HG03520 (cell line): ENCODE measurements around the gene SH3RF1.
A peak's percentile ranks its signal among the peaks of the same experiment; 100 is the strongest.

Experiments
- ATAC-seq: cut with Tn5 transposase; IDR thresholded peaks from one replicate; pipeline ENCODE4 v1.9.1; 2021; ENCODE audit warnings: mild to moderate bottlenecking, moderate library complexity; ENCODE audit not compliant: unreplicated experiment

The SH3RF1 gene

DNA sequence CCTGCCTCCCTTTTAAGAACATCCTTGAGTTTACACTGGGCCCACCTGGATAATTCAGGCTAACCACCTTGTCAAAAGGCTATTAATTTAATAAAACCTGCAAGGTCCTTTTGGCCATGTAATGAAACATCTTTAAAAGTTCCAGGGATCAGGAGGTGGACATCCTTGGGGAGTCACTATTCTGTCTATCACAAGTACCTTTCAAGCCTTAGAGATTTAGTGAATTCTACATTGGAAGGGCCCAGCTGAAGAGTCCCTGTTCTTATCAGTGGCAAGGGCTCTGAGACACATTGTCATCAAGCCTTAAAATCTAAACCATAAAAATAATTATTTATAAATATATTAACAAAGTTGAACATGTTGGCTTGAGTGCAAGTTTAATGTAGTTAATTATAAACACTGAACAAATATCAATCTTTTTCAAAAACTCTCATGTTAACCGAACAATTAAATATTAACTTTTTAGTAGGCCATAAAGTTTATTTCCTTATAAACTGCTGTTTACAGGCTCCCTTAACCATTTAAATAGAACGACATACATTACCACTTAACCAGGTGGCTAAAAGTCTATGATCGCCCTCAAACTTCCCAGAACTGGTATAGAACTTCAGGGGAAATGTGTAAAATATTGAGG, 156.3 kb downstream of the SH3RF1 start:
- no peak for ATAC-seq

DNA sequence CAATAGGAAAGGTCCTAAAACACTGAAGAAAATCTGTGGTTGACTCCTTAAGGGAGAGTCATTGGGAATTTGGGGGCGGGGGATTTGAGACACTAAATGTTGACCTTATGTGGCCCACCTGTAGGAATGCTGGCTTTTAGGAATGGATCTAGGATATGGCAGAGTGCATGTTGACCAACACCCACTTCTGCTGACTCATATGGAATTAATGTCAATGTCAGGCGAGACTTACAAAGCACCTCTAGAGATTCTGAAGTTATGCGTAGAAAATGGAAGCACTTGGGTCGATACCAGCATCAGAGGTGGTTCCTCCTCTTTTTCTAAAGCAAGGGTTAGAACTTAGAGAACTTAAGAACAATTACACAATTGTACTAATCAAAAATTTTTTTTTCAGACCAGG, 160.1 kb downstream of the SH3RF1 start:
- no peak for ATAC-seq

DNA sequence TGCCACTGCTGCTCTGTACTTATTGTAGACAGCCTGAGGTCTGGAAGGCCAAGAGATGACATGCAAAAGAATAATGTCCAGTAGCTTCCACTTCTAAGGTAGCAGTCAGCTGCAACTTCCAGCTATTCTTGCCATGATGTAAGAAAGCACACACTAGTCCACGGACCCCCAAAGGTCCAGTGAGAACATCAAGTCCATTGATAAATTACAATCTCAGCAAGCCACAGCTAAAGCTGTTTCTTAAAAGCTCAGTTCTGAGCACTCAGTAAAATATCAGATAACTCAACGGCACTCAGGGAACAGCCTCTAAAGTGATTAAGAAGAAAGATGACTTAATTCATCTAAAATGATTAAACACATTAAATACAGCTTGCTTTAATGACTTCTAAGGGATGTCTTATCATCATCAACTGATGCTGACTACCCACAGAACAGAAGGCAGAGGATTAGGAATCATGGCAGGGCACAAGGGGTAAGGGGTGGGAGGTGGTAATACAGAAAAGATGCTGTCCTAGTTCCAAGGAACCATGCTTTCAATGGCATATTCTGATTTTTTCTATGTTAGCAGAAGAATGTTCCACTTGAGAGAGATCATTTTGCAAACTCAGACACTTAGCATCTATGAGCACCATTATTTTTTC, 161.6 kb downstream of the SH3RF1 start:
- no peak for ATAC-seq

DNA sequence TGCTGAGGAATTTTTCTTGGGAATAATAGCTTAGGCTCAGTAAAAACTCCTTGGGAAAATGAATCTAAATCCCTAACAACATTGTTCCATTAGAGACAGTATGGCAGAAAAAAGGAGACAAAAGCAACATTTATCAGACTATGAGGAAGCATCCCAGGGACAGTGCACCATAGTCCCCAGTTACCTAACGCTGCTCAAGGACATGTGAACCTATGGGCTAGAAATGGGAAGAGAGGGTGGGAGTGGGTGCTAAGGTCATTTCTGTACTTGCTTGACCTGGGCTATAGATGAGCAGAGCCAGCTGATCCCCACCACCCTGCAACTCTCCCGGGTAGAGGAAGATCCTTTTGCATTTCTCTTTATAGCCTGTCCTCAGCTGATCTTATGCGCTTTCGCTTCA, 162.5 kb downstream of the SH3RF1 start:
- no peak for ATAC-seq

DNA sequence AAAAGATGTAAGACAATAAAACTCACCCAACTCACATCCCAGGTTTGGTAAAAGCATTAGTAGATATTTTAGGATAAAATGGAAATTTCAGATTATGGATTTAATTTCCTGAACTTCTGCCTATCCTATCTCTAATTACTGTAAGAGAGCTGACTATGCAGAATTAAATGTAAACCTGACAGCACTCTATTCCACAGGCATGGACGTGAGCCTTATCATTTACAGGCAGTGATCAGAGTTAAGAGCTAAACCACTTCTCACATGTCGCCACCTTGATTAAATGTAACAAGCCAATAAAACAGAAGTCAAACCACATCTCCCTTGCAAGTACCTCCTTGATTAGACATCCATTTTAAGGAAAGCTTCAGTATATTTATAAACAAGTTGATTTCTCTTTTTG, 163.2 kb downstream of the SH3RF1 start:
- ATAC-seq: no peak

DNA sequence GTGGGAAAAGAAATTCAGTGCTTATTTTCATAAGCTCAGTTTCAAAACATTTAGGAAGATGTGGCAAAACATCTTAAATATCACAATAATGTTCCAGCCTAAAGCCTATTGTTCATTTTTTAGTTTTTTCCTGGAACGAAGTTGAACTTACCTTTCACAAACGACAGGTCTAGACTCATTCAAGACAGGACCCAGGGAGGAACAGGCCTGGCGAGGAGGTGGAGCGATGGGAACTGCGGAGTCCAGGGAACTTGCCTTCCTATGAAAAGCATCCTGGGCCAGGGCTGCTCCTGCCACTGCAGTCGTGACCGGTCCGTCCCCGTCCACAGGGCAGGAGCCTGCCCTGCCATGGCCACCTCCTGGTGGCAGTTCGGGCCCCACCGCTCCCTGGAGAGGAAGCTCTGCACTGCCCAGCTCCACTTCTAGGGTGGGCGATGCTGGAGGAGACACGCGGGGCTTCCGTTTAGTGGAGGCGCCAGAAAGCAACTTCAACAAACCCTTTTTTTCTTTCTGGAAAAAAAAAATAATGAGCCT, 164.0 kb downstream of the SH3RF1 start:
- no peak for ATAC-seq

DNA sequence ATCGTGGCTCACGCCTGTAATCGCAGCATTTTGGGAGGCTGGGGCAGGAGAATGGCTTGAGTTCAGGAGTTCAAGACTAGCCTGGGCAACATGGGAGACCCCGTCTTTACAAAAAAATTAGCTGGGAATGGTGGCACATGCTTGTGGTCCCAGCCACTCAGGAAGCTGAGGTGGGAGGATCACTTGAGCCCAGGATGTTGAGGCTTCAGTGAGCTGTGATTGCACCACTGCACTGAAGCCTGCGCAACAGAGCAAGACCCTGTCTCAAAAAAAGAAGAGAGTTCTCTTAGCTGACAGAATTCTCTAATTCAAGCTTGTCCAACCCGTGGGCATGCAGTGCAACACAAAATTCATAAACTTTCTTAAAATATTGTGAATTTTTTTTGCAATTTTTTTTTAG, 165.1 kb downstream of the SH3RF1 start:
- no peak for ATAC-seq

DNA sequence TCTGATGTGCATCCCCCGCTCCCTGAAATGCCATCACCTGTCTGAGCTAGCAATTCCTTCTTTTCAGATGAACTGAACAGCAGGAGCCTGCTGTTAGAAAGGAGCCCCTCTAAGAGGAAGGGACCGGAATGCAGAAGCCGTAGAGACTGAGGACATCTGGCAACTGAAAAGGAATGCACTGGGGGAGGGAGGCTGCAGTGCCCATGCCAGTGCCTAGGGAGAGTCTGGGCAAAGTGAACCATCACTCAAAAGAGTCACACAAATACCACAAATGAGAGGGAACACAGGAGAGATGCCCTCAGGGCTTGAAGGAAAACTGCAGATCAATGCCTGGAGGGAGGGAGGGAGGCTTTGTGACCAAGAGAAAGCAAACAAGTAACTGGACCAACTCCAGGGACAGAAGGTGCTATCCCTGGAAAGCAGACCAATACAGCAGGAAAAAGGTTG, 166.8 kb downstream of the SH3RF1 start:
- ATAC-seq: no peak

DNA sequence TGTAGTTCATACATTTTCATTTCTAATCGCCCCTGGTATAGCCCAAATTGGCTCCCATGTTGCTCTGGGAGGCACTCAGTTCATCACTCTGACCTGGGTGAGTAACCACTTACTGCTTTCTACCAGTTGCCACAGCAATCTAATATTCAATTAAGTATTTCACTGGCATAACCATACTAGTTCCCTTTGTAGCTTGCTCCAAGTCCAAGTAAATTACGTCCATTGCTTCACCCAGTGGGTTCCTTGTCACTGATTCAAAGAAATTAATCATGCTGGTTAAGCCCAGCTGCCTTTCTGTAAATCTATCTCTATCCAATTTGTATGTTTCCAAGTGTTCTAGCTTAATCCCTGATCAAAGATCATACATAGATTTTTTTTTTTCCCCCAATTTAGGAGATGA, 168.7 kb downstream of the SH3RF1 start:
- ATAC-seq: no peak

DNA sequence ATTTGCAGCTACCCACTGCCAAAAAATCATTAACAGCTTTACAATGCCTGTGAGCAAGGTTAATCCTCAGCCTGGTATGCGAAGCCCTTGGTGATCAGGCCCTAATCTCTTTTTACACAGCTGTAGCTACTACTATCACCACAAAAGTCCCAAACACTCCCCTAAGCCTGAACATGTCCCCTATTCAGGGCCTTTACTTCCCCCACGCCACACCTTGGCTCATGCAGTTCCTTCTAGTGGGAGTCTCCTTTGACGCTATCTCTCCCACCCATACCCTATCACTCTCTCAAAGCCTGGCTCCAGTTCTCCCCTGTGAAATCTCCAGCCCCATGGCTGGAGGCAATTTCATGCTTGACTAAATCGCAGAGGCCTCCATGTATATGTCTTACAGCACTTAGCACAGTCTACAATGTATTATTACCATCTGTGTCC, 170.1 kb downstream of the SH3RF1 start:
- no peak for ATAC-seq

DNA sequence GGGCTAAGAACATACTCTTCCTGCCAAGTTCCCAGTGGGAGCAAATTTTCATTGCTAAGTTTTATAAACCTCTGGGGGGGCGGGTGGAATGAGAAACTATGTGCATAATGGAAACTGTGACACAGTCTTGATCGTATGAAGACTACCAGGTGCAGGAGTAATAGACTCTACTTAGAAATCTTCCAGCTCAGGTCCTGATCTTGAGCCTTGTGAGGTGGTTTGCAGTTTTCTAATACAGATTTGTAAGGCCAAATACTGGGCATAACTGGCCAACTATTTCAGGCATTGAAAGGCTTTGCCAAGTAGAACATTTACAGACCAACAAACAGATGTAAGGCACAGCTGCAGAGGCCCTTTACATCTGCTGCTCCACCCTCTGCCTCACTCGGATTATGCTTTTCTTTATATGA, 171.0 kb downstream of the SH3RF1 start:
- peak; percentile 26 for ATAC-seq

DNA sequence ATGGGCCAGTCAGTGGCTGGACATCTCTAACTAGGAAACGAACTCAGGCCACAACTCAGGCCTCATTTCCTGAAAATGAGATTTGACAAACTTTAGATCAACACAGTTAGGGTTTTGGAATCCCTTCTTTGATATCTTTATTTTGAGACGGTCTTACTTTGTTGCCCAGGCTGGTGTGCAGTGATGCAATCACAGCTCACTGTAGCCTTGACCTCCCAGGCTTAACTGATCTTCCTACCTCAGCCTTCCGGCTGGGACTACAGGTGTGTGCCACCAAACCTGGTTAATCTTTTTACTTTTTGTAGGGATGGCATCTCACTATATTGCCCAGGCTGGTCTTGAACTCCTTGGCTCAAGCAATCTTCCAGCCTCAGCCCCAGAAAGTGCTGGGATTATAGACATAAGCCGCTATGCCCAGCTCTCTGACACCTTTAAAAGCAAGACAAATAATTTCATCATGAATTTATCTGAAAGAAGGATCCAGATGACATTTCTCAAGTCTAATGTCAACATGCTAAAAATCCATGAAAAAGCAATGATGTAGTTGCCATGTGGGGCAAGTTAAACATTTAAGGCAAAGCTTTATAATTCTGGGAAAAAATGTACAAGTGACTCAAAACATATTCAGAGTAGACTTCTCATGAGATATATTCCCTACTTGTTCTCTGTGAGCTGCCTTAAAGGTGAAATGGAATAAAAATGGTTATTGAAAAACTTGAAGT, 171.6 kb downstream of the SH3RF1 start:
- ATAC-seq: no peak

DNA sequence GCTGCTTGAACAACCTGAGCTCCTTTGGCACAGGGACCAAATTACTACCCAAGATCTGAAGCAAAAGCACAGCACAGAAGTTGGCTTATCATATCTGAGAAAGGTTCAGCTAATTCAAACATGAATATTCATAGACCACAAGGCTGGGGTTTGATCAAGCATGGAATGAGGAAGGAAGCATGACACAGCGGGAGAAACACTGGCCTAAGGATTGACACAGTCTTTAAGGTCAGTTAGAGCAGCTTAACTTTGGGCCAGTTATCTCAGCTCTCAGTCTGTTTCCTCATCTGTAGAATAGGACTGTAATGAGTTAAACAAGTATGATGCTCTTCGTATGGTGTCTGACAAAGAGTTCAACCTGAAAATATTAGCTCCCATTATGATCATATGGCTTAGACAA, 172.2 kb downstream of the SH3RF1 start:
- peak; percentile 42 for ATAC-seq

DNA sequence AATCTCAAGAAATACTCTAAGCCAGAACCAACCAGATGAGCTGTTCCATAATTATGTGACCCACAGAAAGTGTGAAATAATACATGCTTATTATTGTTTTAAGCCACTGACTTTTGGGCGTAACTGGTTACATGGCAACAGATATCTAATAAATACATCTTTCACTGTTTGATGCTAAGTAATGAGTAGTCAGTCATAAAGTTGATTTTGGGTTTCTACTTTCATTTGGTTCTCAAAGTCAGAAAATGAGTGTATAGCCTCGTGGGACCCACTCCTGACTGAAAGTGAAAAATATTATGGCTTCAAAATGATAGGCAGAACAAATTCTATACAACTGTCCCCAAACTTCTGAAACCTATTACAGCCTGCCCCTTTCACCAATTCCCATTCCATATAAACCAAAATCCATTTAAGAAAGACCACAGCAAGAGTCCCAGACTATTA, 172.7 kb downstream of the SH3RF1 start:
- peak; percentile 65 for ATAC-seq

DNA sequence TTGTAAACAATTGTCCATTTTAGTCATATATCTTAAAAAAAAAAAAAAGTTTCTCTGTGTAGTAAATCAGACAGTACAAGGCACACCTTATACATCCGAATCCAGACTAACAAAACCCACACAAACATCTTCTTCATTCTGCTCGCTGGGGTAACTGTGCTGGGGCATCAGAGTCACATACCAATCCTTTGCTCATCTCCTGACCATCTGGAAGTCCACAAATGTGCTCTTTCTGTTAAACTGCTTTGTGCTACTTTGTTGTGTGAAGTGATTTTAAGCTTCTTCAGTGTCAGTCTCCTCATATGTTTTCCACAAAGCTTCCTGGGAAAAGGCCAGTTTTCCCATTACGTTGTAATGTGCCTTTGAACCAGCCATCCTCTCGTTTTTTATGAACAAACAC, 174.5 kb downstream of the SH3RF1 start:
- no peak for ATAC-seq

DNA sequence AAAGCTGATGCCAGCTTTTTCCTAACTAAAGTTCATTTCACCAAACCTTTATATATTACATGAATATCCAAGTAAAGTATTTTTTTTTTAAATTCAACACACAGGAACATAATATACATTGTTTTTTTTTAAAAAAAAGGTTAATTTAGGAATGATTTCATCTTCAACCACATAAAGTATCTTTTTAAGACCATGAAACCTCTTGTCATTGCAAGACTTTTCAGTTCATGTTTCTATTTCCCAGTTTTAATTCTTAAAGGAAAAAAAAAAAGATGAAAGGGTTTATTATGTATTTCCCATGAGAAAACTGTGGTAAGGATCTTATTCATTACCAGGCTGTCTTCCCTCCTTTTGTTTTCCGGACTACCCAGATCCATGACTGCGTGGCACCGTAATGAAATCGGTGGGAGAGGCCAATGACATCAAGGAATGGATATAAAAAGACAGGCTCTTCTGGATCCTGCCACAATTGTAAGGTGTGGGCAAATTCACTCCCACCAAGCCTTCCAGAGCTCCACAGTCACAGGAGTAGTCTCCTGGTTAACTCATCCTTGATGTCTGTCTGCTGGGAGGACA, 176.0 kb downstream of the SH3RF1 start:
- ATAC-seq: no peak

DNA sequence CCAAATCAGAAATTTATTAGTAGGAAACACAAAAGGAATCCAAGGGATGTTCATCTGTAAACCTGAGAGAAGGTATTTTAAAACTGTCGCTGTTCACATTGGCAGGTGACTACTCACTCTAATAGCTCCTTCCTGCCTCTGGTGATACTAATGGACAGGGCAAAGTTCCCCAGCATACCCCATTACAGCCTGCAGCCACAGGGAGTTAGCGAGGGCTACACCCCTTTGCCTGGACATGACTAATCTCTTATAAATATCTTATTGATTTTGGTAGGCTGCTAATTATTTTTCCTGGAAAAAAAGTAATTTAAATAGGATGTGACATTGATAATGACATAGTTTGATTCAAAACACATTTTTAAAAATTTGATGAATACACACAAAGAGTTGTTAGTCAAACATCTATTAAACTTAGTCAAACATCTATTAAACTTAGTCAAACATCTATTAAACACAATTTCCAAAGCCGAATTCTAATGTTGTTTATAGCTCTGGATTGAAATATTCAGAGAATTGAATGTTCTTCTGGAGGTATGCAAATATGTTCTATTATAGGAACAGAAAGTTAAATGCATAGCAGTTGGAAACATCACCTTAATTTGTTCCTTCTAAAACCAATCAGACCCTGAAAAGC, 177.8 kb downstream of the SH3RF1 start:
- ATAC-seq: no peak

DNA sequence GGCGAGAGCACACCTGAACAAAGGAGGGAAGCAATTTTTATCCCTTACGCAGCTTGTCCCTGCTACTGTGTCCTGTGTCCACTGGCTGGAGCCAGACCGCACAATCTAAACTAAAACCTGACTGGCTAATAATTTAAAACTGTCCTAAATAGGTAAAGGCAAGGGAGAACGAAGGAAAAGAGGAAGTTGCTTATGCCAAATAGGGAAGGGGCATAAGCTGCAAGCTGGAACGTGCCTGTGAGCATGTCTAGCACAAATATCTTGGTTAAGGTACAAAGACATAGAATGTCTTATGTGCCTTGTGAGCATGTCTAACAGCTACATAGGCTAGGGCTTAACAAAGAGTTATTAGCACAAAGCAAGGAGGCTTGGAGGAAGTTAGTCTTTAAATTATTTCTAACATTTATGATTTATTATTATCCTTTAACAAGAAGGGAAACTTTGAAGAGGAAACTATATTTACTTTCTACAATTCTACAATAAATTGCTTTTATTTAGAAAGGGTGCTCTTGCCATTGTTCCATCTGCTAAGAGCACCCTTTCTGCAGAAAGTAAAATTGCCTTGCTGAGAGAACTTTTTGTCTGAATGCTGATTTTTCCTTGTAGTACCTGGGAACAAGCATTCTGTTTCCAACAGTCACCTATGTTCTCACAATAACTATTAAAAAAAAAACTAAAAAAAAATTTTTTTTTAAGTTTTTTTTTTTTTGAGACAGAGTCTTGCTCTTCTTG, 180.1 kb downstream of the SH3RF1 start:
- no peak for ATAC-seq

DNA sequence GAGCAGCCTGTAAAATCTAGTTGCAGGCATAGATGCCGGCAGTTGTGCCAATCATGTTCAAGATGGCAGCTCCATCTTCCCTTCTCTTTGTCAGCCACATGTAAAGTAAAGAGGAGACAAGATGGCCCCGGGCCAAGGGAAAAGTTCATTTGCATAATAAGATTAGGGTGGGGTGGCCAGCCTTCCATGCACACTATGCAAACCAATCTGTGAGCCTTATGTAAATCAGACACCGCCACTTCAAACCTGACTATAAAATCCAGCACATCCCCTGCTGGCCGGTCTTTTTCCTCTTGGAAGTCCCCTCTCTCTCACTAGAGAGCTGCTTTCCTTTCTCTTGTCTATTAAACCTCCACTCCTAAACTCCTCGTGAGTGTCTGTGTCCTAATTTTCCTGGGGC, 181.8 kb downstream of the SH3RF1 start:
- ATAC-seq: no peak

DNA sequence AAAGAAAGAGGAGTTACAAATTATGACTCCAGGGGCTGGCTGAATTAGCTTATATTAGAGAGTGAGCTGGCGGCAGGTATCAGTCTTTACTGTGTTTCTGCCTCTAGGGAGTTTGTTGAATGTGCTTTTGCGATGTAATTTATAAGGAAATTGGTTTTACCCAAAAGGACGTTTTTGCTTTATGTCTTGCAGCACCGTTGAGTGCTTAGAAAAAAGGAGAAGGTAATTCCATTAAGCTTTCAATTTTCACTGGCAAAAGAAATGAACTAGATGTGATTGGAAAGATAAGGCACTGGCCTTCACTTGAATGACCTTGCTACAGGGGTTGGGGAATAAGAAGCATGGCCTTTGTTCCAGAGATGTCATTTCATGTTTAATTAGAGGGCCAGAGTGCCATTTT, 185.8 kb downstream of the SH3RF1 start:
- ATAC-seq: no peak
